Measurements from ENCODE around the gene TPPP3. TPM values are rescaled to one million over a fixed set of nuclear protein-coding genes. Genes with fewer than 3 reads are reported as not detected.

Gene TPPP3
- total and polyA plus RNA-seq, 2 donors (not counting 1 experiment from before 2014, with no cell fraction given): 0.31 TPM; not detected in 1

- no peaks in the 10 kb centered on the region for H3K9me3 ChIP-seq (ENCODE audit: control extremely low read depth in 1 of 3, control insufficient read depth in 2 of 3, insufficient read depth in 1 of 3, low read length in 2 of 3)
- no peaks in the 10 kb centered on the region for H3K79me2 ChIP-seq (ENCODE audit: control insufficient read depth, insufficient read depth, low read length)
- H3K36me3 ChIP-seq (replicated peaks in 1 of 2; ENCODE audit: control extremely low read depth in 1 of 2, control insufficient read depth in 1 of 2, extremely low read depth in 1 of 2, insufficient read depth in 2 of 2, low read length in 1 of 2): no peaks in the 10 kb centered on the region
- peaks cover 4 to 6% of the 10 kb centered on the region in 2 donors for H3K4me1 ChIP-seq (ENCODE audit: control insufficient read depth in 2 of 2, insufficient read depth in 2 of 2, low read length in 2 of 2)
- ATAC-seq (ENCODE audit: low read depth) (no peak), DNase-seq (no peak)
- ChIA-PET CTCF (no interaction called here), POLR2A (no interaction called here)
- Mint-ChIP-seq H3K27ac (no peak overlapping the region), H3K9me3 (ENCODE audit: insufficient read depth) (no peaks in the 10 kb centered on the region), H3K27me3 (no peaks in the 10 kb centered on the region), H3K4me3 (no peak overlapping the region), H3K4me1 (peaks cover 8% of the 10 kb centered on the region)
- no peaks in the 10 kb centered on the region for H4K20me1 ChIP-seq (ENCODE audit: control insufficient read depth, insufficient read depth, low read length, poor library complexity, severe bottlenecking)
- no peak for TF ChIP-seq CTCF (IDR thresholded peaks at IDR 0.05)
- TF ChIP-seq EZH2 (IDR thresholded peaks at IDR 0.05; ENCODE audit: borderline replicate concordance, insufficient read depth, low read depth, low read length, poor library complexity, severe bottlenecking): no peak
- H3K9ac ChIP-seq (ENCODE audit: low read length): no peak overlapping the region
- 96% methylated on average over 2 of the region's 3 CpGs for WGBS (ENCODE audit: insufficient coverage)
- H2AFZ ChIP-seq (ENCODE audit: insufficient read depth, low read depth, low read length, poor library complexity, severe bottlenecking): no peak overlapping the region
- intact Hi-C loops (cut with micrococcal nuclease): no loop called here
- H3K27me3 ChIP-seq (replicated peaks in 1 of 4; ENCODE audit: control extremely low read depth in 1 of 4, control insufficient read depth in 3 of 4, insufficient read depth in 4 of 4, low read length in 3 of 4): no peaks in the 10 kb centered on the region
- H3K4me2 ChIP-seq (replicated peaks; ENCODE audit: low read depth, low read length, poor library complexity, severe bottlenecking): no peak overlapping the region
- no peak overlapping the region for H3K4me3 ChIP-seq (ENCODE audit: control extremely low read depth in 1 of 5, extremely low read depth in 1 of 5, insufficient read depth in 1 of 5, low read depth in 2 of 5, low read length in 4 of 5)
- no peak overlapping the region for H3K27ac ChIP-seq (ENCODE audit: low read length in 2 of 2)
Measured at GRCh38 chr16:67411339-67411738, 18.0 kb upstream of the TPPP3 start.

- no peaks in the 10 kb centered on the region for H3K9me3 Mint-ChIP-seq (ENCODE audit: insufficient read depth)
- peaks cover 5% of the 10 kb centered on the region for H3K4me1 Mint-ChIP-seq
- H3K79me2 ChIP-seq (ENCODE audit: control insufficient read depth, insufficient read depth, low read length): no peaks in the 10 kb centered on the region
- DNase-seq (no peak), ATAC-seq (ENCODE audit: low read depth) (no peak)
- no peak overlapping the region for H3K4me2 ChIP-seq (replicated peaks; ENCODE audit: low read depth, low read length, poor library complexity, severe bottlenecking)
- intact Hi-C loops (cut with micrococcal nuclease): no loop called here
- H3K9me3 ChIP-seq (ENCODE audit: control extremely low read depth in 1 of 3, control insufficient read depth in 2 of 3, insufficient read depth in 1 of 3, low read length in 2 of 3): no peaks in the 10 kb centered on the region
- H3K4me1 ChIP-seq (ENCODE audit: control insufficient read depth in 2 of 2, insufficient read depth in 2 of 2, low read length in 2 of 2): no peaks in the 10 kb centered on the region
- CTCF ChIA-PET: no interaction called here
- H2AFZ ChIP-seq (ENCODE audit: insufficient read depth, low read depth, low read length, poor library complexity, severe bottlenecking): no peak overlapping the region
- no peaks in the 10 kb centered on the region for H3K27me3 ChIP-seq (replicated peaks in 1 of 4; ENCODE audit: control extremely low read depth in 1 of 4, control insufficient read depth in 3 of 4, insufficient read depth in 4 of 4, low read length in 3 of 4)
- TF ChIP-seq EZH2 (IDR thresholded peaks at IDR 0.05; ENCODE audit: borderline replicate concordance, insufficient read depth, low read depth, low read length, poor library complexity, severe bottlenecking) (no peak), CTCF (IDR thresholded peaks at IDR 0.05) (no peak)
- H3K27ac ChIP-seq (ENCODE audit: low read length in 2 of 2): no peak overlapping the region
- H3K27ac Mint-ChIP-seq: no peak overlapping the region
- POLR2A ChIA-PET: no interaction called here
- H3K4me3 Mint-ChIP-seq: no peak overlapping the region
- 98% methylated on average over 8 of the region's 9 CpGs for WGBS (ENCODE audit: insufficient coverage)
- H3K27me3 Mint-ChIP-seq: no peaks in the 10 kb centered on the region
- no peaks in the 10 kb centered on the region for H4K20me1 ChIP-seq (ENCODE audit: control insufficient read depth, insufficient read depth, low read length, poor library complexity, severe bottlenecking)
- H3K4me3 ChIP-seq (ENCODE audit: control extremely low read depth in 1 of 5, extremely low read depth in 1 of 5, insufficient read depth in 1 of 5, low read depth in 2 of 5, low read length in 4 of 5): no peak overlapping the region
- no peak overlapping the region for H3K9ac ChIP-seq (ENCODE audit: low read length)
- H3K36me3 ChIP-seq (replicated peaks in 1 of 2; ENCODE audit: control extremely low read depth in 1 of 2, control insufficient read depth in 1 of 2, extremely low read depth in 1 of 2, insufficient read depth in 2 of 2, low read length in 1 of 2): no peaks in the 10 kb centered on the region
Measured at GRCh38 chr16:67409631-67410030, 16.3 kb upstream of the TPPP3 start.

Data from B cell (primary cell).